NOMO-1 treated with dmso at 0.1 percent for 144 hours (cell line): ENCODE data around the gene CSF3R.
"Not testable (repeated sequence)": the region's sequence is repeated elsewhere in the genome, so short reads cannot be mapped to it uniquely, and the experiment has no call there.

ENCODE experiments used
- DNase-seq: peaks from one replicate; lab custom pipeline; 2025; ENCODE audit not compliant: unreplicated experiment; lab: John Stamatoyannopoulos, UW

CSF3R gene

DNA sequence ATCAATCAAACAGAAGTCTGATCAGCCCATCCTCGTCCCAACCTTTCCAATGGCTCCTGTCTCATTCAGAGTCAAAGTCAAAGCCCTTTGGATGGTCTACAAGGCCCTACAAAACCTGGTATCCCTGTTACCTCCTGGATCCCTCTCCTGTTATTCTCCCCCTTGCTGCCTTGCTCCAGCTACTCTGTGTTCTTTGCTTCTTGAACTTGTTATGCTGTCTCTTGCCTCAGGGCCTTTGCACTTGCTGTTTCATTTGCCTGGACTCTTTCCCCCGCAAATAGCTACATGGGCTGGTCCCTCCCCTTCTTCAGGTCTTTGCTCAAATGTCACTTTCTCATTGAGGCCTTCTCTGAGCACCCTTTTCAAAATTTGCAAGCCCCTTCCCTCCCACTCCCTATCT, 1.4 kb upstream of the CSF3R start:
- DNase-seq = no peak

DNA sequence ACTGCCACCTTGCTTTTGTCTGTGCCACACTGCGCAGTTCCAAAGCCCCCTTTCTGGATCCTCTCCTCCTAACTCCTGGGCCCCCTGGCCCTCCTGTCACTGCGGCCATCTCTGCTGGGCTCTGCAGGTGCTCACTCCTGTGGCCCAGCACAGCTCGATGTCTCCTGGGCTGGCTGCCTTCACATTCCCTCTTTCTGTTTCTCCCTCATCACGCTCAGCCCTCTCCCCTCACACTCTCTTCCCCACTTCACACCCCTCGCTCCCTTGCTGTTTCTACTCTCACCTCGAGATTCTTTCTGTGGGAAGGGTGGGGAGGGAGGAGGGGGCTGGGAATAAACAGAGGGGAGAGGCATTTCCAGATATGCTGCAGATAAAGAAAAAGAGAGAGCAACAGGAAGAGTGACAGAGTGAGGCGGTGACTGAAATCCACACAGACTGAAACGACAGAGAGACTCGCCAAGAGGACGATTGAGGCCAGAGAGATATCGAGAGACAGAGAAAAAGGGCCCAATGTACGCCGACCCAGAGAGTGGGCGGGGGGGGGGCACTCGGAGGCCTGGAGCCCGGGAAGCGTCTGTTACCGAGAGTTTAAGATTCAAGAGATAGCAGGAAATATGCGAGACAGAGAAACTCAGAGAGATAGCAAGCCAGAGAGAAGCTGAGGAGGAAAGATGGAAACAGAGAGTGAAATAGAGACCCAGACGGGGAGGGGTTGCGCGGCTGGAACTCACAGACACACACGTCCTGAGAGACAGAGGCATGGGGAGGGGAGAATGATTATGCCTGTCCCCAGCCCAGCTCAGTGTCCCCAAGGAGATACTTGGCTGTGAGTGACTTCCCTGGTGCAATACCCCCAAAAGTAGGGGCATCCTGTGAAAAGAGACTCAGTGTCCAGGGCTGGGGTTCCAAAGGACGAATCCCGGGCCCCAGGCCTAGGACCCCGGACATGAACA, 666 bp downstream of the CSF3R start:
- no peak for DNase-seq

DNA sequence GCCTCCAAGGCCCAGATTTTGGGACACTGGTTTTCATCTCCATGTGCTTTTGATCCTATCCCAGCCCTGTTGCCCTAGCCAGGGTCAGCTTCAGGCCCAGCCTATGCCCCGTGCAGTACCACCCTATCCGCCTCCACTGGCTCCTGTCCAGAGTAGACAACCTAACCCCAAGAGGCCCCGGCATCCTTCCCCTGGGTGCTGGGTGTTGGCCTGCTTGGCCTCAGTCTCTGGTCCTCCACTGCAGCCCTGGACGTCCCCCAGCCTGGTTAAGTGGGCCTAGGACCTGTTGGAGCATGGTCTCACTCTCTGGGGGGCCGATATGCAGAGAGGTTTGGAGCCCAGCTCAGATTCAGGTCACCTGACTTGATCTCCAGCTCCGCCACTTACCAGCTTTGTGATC, 1.6 kb downstream of the CSF3R start:
- DNase-seq = no peak

DNA sequence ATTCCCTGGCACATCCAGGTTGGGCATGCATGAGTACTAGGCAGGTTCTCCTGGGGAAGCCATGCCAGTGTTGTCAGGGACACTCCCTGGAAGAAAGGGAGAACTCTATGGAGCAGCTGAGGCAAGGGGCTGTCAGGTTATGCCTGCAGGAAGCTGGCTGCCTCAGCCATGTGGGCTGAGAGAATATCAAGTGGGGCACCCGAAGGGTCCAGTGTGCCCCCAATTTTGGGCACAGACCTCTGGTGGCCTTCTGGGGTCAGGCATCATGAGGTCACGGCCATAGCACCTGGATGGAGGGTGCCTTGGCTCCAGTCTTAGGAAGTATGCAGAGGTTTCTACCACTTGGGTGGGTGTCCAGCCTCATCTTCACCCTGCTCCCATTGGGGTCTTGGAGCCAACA, 2.6 kb downstream of the CSF3R start:
- no peak for DNase-seq

DNA sequence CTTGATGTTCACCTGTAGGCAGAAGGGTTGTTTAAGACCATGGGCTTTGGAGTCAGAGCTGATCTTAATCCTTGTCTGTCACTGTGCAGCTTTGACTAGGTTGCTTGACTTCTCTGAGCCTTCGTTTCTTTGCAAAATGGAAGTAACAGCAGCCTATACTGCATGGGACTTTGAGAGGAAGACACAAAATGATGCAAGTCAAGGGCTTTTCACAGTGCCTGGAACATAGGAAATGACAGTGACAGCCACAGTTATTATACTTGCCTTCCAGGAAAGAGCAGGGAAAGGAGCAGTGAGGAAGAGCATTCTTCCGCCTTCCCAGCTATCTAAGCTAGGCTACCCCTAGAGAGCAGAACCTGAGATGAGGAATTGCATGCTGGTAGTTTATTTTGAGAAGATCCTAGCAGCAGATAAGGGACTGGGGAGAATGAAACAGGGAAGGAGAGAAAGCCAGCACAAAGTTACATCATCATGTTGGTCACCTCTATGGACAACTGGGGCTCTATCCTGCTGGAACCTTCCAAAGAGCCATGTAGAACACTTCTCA, 3.1 kb downstream of the CSF3R start:
- DNase-seq = no peak

DNA sequence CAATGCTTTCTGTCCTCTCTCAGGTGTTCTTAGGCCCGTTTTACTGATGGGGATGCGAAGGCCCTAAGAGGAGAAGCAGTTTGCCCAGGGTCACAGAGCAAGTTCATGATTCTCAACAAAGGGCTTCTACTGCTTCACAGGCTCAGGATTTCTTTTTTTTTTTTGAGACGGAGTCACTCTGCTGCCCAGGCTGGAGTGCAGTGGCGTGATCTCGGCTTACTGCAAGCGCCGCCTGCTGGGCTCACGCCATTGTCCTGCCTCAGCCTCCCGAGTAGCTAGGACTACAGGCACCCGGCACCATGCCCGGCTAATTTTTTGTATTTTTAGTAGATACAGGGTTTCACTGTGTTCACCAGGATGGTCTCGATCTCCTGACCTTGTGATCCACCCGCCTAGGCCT, 5.1 kb downstream of the CSF3R start:
- not testable (repeated sequence) for DNase-seq

DNA sequence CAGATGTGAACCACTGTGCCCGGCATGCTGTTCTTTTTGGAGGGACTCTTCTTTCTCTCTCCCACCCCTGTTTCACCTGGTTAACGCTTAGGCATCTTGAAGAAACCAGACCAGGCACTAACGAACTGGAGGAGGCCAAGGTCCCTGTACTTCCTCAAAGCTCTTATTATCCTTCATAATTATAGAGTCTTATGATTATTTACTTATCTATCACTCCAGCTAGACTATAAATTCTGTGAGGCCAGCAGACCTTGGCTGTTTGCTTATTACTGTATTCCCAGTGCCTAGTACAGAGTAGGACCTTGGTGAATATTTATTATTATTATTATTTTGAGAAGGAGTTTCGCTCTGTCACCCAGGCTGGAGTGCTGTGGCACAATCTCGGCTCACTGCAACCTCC, 5.8 kb downstream of the CSF3R start:
- no peak for DNase-seq

DNA sequence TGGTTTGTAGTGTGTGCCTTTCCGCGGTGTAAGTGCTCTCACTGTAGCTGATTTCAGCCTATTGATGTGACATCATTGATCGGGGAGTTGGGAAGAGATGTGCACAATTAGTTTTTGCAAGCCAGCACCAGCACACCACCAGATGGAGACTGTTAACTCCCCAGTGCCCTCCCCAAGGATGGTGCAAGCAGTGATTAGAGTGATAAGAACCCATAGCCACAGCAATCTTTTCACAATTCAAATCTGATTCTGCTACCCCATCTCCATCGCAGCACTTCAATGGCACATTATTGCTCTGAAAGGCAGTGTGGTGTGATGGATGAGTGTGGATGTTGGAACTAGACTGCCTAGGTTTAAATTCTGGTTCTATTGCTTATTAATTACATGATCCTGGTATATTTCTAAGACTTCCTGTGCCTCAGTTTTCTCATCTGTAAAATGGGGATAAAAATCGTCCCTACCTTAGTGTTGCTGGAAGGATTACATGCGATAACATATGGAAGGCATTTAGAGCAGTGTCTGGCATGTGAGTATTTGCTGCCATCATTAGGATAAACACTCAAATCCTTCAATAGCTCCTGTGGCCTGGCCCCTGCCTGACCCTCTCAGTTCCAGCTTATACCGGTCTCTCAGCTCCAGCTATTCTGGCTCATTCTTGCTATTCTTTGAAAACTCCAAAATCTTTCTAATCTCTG, 6.7 kb downstream of the CSF3R start:
- DNase-seq = no peak

DNA sequence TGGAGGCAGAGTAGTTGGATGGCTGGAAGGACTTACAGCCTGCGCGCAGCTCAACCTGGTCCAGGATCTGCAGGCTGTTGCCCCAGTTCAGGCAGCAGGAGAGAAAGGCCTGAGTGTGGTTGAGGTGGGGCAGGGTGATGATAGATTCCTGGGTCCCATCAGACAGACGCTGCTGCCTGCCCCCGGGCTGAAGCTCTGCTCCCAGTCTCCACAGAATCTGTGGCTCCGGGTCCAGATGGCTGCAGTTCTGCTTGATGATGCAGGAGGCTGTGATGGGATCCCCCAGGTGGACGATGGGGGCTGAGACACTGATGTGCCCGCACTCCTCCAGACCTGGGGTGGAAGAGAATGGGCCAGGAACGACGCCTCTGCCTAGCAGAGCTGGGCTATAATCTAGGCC, 7.4 kb downstream of the CSF3R start:
- DNase-seq = no peak

DNA sequence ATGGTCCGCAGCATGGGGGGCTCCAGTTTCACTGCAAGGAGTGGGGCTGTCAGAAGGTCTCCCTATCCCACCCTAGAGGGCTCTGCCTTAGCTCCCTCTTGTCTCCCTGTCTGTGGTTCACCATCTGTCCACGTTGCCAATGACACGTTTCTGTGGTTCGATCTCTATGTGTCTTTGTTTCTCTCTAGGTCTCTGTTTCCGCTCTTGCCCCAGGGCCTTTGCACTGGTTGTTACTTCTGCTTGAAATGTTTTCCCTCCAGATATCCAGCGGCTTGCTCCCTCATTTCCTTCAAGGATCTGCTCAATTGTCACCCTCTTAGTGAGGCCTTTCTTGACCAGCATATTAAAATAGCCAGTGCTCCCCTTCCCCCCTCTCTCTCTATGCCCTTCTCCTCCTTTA, 10.1 kb downstream of the CSF3R start:
- DNase-seq = no peak

DNA sequence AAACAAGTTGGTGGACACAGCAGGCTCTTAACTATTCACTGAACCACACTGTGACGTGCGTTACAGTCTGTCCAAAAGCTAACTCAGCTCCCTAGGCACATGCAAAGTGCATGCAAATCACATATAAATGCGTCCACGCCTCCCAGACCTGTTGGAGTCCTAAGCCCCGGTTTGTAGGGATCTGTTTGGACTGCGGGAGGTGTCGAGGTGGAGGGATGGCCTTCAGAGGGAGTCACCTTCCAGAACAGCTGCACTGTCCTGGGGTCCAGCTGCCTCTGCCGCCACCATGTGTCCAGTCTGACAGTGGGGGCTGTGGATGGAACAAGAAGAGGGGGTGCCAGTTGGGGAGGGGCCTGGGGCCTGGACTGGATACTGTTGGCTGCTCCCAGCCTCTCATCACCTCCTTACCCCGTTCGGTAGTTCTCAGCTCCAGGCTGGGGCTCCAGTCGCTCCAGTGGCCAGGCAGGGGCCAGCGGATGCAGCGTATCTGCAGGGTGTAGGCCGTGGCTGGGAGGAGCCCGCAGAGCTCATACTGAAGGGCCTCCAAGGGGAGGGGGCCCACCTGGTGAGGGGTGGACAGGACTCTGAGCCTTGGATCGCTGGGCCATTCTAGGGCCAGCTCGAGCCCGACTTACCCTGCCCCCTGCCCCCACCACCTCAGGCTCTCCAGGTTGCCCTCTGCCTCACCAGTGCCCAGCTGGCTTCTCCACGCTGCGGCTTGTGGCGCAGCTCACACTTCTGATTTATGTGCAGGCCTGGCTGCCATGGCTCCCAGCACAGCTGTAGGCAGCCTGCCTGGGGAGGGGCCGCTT, 10.7 kb downstream of the CSF3R start:
- no peak for DNase-seq

DNA sequence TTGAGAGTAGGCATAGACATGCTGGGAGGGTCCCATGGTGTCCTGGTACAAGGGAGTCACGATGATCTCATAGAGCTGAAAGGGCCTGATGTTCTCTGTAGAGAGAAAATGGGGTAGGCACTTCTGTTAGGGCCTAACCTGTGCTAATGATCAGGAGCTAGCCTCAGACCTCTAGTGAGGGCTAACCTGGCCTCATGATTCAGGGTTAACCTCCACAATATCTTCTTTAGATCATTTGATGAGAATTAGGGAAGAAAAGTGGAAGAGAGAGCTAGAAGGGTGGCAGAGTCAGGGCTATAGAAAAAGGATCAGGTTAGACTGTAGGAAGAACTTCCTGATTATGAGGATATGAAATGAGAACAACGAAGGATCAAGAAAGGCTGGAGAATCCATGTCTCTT, 13.6 kb downstream of the CSF3R start:
- DNase-seq = no peak

DNA sequence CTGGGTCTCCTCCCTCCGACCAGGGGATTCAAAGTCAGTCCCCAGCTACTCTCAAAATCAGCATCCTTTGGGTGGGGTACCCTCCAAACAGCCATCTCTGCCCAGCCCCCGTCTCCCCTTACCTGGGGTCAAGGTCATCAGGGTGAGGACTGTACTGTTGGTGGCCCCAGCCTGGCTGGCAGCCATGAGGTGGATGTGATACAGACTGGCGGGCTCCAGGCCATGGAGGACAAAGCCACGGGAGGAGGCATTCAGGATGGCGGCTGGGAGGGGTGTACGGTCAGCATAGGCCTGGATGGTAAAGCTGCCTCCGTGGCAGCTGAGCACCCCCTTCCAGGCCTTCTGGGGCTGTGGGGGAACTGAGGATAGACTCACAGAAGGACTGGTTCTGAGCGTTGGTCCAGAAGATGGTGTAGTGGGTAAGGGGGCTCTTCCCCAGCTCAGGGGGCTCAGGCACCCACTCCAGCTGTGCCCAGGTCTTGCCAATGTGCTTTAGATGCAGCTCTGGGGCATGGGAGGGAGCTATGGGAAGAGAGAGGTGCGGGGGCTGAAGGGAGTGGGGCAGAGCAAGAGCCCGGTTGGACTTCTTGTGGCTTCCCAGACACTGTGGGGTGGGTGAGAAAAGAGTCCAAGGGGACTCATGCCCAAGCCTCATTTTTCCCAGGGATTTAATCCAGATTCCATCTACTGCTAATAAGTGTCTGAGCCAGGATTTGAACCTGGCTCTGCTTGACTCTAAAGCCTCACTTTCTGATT, 14.8 kb downstream of the CSF3R start:
- DNase-seq = no peak

DNA sequence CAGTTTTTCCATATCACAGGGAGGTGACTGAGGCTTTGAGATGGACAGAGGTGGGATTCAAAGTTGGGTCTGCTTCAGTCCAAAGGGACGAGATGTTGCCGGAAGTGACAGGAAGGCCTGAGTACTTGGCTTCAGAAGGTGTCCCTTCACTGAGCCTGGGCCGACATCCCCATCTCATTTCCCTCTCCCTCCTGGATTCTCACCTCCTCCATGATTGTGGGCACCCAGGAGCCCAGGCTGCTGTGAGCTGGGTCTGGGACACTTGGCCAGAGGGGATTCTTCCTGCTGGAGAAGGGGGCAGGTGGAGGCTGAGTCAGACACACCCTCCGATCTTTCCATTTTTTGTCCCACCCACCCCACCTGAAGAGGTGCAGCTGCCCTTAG, 15.7 kb downstream of the CSF3R start:
- DNase-seq = no peak

DNA sequence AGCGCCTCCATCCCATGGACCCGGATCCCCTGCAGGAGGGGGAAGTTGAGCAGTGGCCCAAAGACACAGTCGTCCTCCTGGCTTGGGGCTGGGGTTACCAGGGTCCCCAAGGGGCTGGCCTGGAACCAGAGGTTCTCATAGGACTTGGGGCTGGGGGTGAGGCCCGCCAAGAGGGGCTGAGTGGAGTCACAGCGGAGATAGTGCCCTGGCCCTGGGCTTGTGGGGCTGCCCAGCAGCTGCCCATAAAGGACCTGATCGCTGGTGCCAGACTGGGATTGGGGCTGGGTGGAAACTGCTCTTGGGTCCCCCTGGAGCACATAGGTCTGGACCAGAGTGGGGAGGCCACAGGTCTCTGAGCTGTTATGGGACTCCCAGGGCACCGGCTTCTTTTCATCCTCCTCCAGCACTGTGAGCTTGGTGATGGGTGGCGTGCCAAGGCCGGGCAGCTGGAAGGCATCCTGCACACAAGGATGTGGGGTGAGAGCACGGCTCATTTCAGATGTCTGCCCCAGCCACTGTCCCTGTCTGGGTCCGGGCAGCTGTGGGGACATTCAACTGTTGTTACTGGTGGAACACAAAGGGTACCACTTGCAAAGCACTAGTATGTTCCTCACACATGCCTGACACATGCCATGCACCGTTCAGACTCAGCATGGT, 16.2 kb downstream of the CSF3R start:
- no peak for DNase-seq

DNA sequence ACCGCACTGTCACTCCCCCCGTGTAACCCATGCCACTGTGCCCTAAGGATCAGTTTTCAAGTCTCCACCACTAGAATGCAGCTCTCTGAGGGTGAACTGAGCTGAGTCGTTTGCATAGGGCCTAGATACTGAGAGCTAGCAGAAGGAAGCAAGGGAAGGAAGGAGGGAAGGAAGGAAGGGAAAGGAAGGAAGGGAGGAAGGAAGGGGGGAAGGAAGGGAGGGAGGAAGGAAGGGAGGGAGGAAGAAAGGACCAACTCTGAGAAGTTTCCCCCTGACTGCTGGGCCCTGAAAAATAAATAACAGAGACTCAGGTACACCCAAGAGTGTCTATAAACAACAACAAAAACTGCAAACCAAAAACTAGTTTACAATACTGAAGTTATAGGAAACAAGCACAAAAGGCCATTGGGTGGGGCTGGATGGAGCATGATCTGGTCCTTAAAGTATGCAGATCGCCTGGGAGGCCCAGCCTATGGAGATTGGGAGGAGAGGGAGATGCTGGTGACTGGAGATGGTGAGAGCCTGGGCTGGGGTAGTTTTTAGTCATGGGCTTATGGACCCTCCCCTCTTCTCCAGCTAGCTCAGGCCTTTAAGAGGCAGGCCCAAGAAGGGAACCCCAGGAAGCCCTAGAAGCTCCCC, 16.9 kb downstream of the CSF3R start:
- DNase-seq = no peak

DNA sequence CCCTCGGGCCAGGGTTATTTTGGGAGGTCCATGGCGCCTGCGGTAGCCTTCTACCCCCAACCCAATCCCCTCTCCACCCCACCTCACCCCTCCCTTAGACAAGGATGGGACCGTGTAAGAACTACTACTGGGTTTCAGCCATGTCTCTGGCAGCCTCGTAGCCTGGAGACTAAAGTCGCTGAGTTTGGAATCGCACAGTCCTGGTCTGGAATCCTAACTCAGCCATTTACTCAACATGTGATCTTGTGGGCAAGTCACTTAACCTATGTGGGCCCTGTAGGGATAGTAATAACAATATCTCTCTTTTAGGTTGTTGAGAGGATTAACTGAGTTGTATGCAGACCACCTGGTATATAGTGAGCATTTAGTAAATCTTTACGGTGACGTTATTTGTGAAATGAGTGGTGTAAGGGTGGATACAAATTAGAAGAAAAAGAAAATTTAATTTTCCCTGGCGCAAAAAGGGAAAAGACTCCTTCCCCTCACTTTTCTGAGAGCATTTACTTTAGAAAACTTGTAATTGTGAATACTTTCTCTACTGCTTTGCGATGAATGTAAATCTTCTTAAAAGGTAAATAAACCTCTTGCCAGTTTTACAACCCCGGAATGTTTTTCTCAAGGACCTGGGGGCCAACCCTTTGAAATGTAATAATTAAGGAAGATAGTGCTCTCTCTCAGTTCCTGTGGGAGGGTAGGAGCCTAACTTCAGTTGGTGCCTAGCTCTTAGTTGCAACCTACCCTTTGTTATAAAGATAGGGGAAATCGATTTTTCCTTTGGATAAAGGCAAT, 17.9 kb downstream of the CSF3R start:
- no peak for DNase-seq

DNA sequence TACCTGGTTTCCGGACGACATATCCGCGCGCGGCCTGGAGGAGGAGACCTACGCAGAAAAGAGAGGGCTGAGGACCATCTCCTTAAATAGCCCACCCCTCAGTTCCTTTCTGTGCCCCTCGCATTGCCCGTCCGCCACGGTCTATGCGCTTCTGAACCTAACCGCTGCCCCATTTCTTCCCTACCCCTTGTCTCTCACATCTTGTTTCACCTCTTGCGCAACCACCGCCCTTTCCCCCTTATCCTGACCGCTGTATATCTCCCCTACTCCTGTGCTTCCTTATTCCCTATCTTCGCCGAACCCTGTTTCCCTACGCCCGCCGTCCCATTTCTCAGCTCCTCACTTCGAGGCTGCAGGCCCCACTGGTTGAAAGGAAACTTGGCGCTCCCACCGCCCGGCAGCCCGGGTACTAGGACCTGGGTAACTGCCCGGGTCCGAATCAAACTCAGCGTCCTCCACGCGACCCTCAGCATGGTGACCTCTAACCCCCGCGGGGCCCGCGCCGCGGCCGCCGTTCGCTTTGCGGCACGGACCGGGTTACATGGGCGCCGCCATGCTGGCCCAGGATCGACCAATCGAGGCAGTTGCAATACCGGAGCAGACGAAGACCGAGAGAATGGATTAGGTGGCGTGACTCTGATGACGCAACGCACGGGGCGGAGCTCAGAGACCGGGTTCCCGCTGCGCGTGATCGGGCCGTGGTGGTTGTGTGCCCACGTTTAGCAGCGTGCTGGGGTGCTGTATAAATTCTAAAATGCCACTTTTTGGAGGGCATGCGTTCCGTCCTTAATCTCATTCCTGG, 18.7 kb downstream of the CSF3R start, which contains the start of gene MRPS15:
MRPS15 (minus strand) TSS at position 582 of the 802 bp plus-strand sequence; CDS start at position 473, 109 bp downstream.
- DNase-seq = peak; percentile 95
